WI38 (cell line): ENCODE results near the gene PIK3R2.

Experiments used
- H3K4me3 ChIP-seq: 2 replicates; pipeline ENCODE4 v1.5.1; 2011; ENCODE audit warnings: low read depth, mild to moderate bottlenecking, control low read depth, low read length
- TF ChIP-seq, protein P1 (sequence below): IDR thresholded peaks from 2 replicates; pipeline ENCODE4 v1.5.1; 2012; ENCODE audit warnings: low read depth, mild to moderate bottlenecking, control low read depth, low read length

PIK3R2 gene

GRCh38 chr19:18137242-18137641, 15.7 kb upstream of the PIK3R2 start:
- H3K4me3 ChIP-seq: no peak overlapping the region
- TF ChIP-seq, protein P1, sequence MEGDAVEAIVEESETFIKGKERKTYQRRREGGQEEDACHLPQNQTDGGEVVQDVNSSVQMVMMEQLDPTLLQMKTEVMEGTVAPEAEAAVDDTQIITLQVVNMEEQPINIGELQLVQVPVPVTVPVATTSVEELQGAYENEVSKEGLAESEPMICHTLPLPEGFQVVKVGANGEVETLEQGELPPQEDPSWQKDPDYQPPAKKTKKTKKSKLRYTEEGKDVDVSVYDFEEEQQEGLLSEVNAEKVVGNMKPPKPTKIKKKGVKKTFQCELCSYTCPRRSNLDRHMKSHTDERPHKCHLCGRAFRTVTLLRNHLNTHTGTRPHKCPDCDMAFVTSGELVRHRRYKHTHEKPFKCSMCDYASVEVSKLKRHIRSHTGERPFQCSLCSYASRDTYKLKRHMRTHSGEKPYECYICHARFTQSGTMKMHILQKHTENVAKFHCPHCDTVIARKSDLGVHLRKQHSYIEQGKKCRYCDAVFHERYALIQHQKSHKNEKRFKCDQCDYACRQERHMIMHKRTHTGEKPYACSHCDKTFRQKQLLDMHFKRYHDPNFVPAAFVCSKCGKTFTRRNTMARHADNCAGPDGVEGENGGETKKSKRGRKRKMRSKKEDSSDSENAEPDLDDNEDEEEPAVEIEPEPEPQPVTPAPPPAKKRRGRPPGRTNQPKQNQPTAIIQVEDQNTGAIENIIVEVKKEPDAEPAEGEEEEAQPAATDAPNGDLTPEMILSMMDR: no peak

DNA sequence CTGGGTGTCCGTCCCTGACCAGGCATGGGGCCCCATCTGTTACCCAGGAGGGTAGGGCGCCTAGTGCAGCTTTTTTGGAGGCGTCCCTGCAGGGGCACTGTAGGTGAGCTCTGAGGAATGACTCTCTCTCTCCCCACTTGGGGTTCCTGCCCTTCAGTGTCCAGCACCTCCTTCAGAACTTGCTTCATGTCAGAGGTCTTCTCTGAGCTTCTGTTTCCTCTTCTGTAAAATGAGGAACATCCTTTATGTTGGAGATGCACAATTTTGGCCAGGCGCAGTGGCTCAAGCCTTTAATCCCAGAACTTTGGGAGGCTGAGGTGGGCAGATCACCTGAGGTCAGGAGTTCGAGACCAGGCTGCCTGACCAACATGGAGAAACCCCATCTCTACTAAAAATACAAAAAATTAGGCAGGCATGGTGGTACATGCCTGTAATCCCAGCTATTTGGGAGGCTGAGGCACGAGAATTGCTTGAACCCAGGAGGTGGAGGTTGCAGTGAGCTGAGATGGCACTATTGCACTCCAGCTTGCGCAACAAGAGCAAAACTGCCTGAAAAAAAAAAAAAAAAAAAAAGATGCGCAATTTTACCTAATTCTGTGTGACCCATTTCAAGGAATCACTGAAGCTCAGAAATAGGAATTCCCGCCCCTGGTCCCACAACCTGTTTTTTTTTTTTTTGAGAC, 15.2 kb upstream of the PIK3R2 start:
- no peak overlapping the region for H3K4me3 ChIP-seq
- TF ChIP-seq, protein P1: no peak

DNA sequence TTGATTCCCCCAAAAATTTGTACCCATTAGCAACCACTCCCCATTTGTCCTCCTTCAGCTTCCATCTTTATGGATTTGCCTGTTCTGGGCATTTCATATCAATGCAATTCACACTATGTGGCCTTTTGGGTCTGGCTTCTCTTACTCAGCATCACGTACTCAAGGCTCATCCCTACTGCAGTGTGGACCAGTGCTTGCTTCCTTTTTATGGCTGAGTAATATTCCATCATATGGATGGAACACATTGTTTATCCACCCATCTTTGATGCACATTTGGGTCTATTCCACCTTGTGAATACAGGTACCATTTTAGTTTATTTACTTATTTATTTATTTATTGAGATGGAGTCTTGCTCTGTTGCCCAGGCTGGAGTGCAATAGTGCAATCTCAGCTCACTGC, 12.5 kb upstream of the PIK3R2 start:
- H3K4me3 ChIP-seq: no peak overlapping the region
- TF ChIP-seq, protein P1: no peak

GRCh38 chr19:18141031-18141430, 11.9 kb upstream of the PIK3R2 start:
- no peak overlapping the region for H3K4me3 ChIP-seq
- TF ChIP-seq, protein P1: no peak

DNA sequence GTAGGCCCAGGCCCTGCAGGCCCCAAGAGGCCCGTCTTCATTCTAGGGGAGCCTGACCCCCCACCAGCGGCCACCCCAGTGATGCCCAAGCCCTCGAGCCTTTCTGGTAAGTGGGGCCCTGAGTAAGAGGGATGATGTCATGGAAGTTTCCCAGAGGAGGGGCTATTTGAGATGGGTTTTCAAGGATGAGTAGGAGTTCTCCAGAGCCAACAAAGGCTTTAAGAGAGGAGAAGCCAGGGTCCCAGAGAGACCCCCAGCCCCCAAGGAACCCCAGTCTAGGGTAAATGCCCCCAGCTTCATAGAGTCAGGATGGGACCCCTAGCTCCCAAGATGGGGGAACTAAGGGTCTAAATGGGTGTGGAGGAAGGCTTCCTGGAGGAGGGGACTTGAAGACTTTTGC, 9.1 kb upstream of the PIK3R2 start:
- TF ChIP-seq, protein P1: no peak
- no peak overlapping the region for H3K4me3 ChIP-seq

DNA sequence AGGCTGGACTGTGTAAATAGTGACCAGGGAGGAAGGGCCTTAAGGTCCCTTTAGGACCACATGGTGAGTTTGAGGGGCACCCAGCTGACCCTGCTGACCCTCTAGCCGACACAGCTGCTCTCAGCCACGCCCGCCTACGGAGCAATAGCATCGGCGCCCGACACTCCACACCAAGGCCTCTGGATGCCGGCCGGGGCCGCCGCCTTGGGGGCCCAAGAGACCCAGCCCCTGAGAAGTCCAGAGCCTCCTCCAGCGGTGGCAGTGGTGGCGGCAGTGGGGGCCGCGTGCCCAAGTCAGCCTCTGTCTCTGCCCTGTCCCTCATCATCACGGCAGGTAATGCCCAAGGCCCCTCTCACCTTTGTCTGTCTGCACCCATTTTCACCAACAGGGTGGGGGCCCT, 8.6 kb upstream of the PIK3R2 start:
- TF ChIP-seq, protein P1: no peak
- H3K4me3 ChIP-seq: no peak overlapping the region

- TF ChIP-seq, protein P1: no peak
Observed at GRCh38 chr19:18144906-18145305, 8.1 kb upstream of the PIK3R2 start.

More at GRCh38 chr19:18144906-18145305, 8.1 kb upstream of the PIK3R2 start:
- H3K4me3 ChIP-seq: no peak overlapping the region
